ENCODE data around the gene UBD. TPM values are rescaled to one million over a fixed set of nuclear protein-coding genes. Genes with fewer than 3 reads are reported as not detected.

Gene UBD
- total RNA-seq, 2 experiments from 2014 or later: not detected

- POLR2A ChIA-PET: no interaction called here
These were observed 42.3 kb downstream of the UBD start for GRCh38 chr6:29517245-29517644.

GRCh38 chr6:29516108-29516507, 43.4 kb downstream of the UBD start:
- H3K4me1 Mint-ChIP-seq (ENCODE audit: low read depth): peaks cover 9% of the 10 kb centered on the region
- no peak overlapping the region for H3K27ac Mint-ChIP-seq
- peaks cover 8% of the 10 kb centered on the region for H3K27me3 Mint-ChIP-seq (ENCODE audit: low read depth)
- no peaks in the 10 kb centered on the region for H3K9me3 Mint-ChIP-seq (ENCODE audit: insufficient read depth)
- H3K36me3 Mint-ChIP-seq (ENCODE audit: low read depth): no peaks in the 10 kb centered on the region
- ATAC-seq (peak; percentile 83), DNase-seq (peak; percentile 32)
- no peak overlapping the region for H3K4me3 Mint-ChIP-seq
- POLR2A ChIA-PET: no interaction called here
- CTCF ChIA-PET: no interaction called here

More at GRCh38 chr6:29517245-29517644, 42.3 kb downstream of the UBD start:
- ATAC-seq (no peak), DNase-seq (no peak)
- CTCF ChIA-PET: no interaction called here
- no peaks in the 10 kb centered on the region for H3K36me3 Mint-ChIP-seq (ENCODE audit: low read depth)
- no peak overlapping the region for H3K27ac Mint-ChIP-seq
- H3K4me3 Mint-ChIP-seq: no peak overlapping the region
- H3K27me3 Mint-ChIP-seq (ENCODE audit: low read depth): peaks cover 10% of the 10 kb centered on the region
- H3K9me3 Mint-ChIP-seq (ENCODE audit: insufficient read depth): no peaks in the 10 kb centered on the region
- H3K4me1 Mint-ChIP-seq (ENCODE audit: low read depth): peaks cover 9% of the 10 kb centered on the region

GRCh38 chr6:29510746-29511300, 48.7 kb downstream of the UBD start:
- Mint-ChIP-seq H3K4me1 (ENCODE audit: low read depth) (peaks cover 4% of the 10 kb centered on the region), H3K27me3 (ENCODE audit: low read depth) (peaks cover 4% of the 10 kb centered on the region), H3K36me3 (ENCODE audit: low read depth) (no peaks in the 10 kb centered on the region), H3K9me3 (ENCODE audit: insufficient read depth) (no peaks in the 10 kb centered on the region), H3K4me3 (no peak overlapping the region), H3K27ac (no peak overlapping the region)
- ATAC-seq: no peak
- CTCF ChIA-PET: no interaction called here
- no peak for DNase-seq
- POLR2A ChIA-PET: no interaction called here

GRCh38 chr6:29510202-29510601, 49.3 kb downstream of the UBD start:
- no peak overlapping the region for H3K27ac Mint-ChIP-seq
- POLR2A ChIA-PET: no interaction called here
- CTCF ChIA-PET: no interaction called here
- ATAC-seq (no peak), DNase-seq (no peak)
- no peaks in the 10 kb centered on the region for H3K9me3 Mint-ChIP-seq (ENCODE audit: insufficient read depth)
- H3K27me3 Mint-ChIP-seq (ENCODE audit: low read depth): peaks cover 4% of the 10 kb centered on the region
- H3K4me3 Mint-ChIP-seq: no peak overlapping the region
- H3K36me3 Mint-ChIP-seq (ENCODE audit: low read depth): no peaks in the 10 kb centered on the region
- peaks cover 2% of the 10 kb centered on the region for H3K4me1 Mint-ChIP-seq (ENCODE audit: low read depth)

- POLR2A ChIA-PET: no interaction called here
- H3K4me1 Mint-ChIP-seq (ENCODE audit: low read depth): no peaks in the 10 kb centered on the region
- H3K36me3 Mint-ChIP-seq (ENCODE audit: low read depth): no peaks in the 10 kb centered on the region
- H3K27ac Mint-ChIP-seq: no peak overlapping the region
- no peak for DNase-seq
- H3K27me3 Mint-ChIP-seq (ENCODE audit: low read depth): peaks cover 4% of the 10 kb centered on the region
- no peak for ATAC-seq
- no peak overlapping the region for H3K4me3 Mint-ChIP-seq
- CTCF ChIA-PET: no interaction called here
- H3K9me3 Mint-ChIP-seq (ENCODE audit: insufficient read depth): no peaks in the 10 kb centered on the region
These were observed 49.8 kb downstream of the UBD start for GRCh38 chr6:29509711-29510110.

- ChIA-PET CTCF (no interaction called here), POLR2A (no interaction called here)
- ATAC-seq: no peak
- no peak for DNase-seq
- Mint-ChIP-seq H3K27me3 (ENCODE audit: low read depth) (peaks cover 4% of the 10 kb centered on the region), H3K4me1 (ENCODE audit: low read depth) (no peaks in the 10 kb centered on the region), H3K27ac (no peak overlapping the region), H3K36me3 (ENCODE audit: low read depth) (no peaks in the 10 kb centered on the region), H3K4me3 (no peak overlapping the region), H3K9me3 (ENCODE audit: insufficient read depth) (no peaks in the 10 kb centered on the region)
These were observed 50.3 kb downstream of the UBD start for GRCh38 chr6:29509239-29509638.

- H3K9me3 Mint-ChIP-seq (ENCODE audit: insufficient read depth): no peaks in the 10 kb centered on the region
- CTCF ChIA-PET: no interaction called here
- POLR2A ChIA-PET: no interaction called here
These were observed 52.2 kb downstream of the UBD start for GRCh38 chr6:29507319-29507718.

GRCh38 chr6:29506446-29507067, 53.0 kb downstream of the UBD start:
- H3K27ac Mint-ChIP-seq: no peak overlapping the region
- no peaks in the 10 kb centered on the region for H3K4me1 Mint-ChIP-seq (ENCODE audit: low read depth)
- POLR2A ChIA-PET: no interaction called here
- H3K4me3 Mint-ChIP-seq: no peak overlapping the region
- CTCF ChIA-PET: no interaction called here
- H3K36me3 Mint-ChIP-seq (ENCODE audit: low read depth): no peaks in the 10 kb centered on the region
- DNase-seq: peak; percentile 14
- ATAC-seq: no peak
- no peaks in the 10 kb centered on the region for H3K9me3 Mint-ChIP-seq (ENCODE audit: insufficient read depth)
- no peaks in the 10 kb centered on the region for H3K27me3 Mint-ChIP-seq (ENCODE audit: low read depth)

More at GRCh38 chr6:29507319-29507718, 52.2 kb downstream of the UBD start:
- H3K36me3 Mint-ChIP-seq (ENCODE audit: low read depth): no peaks in the 10 kb centered on the region
- H3K27ac Mint-ChIP-seq: no peak overlapping the region
- ATAC-seq: no peak
- H3K4me3 Mint-ChIP-seq: no peak overlapping the region
- H3K4me1 Mint-ChIP-seq (ENCODE audit: low read depth): no peaks in the 10 kb centered on the region
- H3K27me3 Mint-ChIP-seq (ENCODE audit: low read depth): peaks cover 2% of the 10 kb centered on the region
- DNase-seq: no peak

- ChIA-PET POLR2A (no interaction called here), CTCF (no interaction called here)
- DNase-seq (peak; percentile 13), ATAC-seq (no peak)
- Mint-ChIP-seq H3K27me3 (ENCODE audit: low read depth) (no peaks in the 10 kb centered on the region), H3K4me3 (no peak overlapping the region), H3K36me3 (ENCODE audit: low read depth) (no peaks in the 10 kb centered on the region), H3K9me3 (ENCODE audit: insufficient read depth) (no peaks in the 10 kb centered on the region), H3K27ac (no peak overlapping the region), H3K4me1 (ENCODE audit: low read depth) (no peaks in the 10 kb centered on the region)
These were observed 53.7 kb downstream of the UBD start for GRCh38 chr6:29505808-29506207.

Other genes with a start within 250 kb of the UBD start
- not detected for gene OR5V1, start 190.9 kb downstream of the UBD start, total RNA-seq
- gene OR12D3, start 184.4 kb downstream of the UBD start, total RNA-seq: not detected
- gene OR12D2, start 164.1 kb downstream of the UBD start, total RNA-seq: not detected
- not detected for gene OR12D1, start 144.8 kb downstream of the UBD start, total RNA-seq
- not detected for gene OR10C1, start 120.4 kb downstream of the UBD start, total RNA-seq
- gene OR11A1, start 102.7 kb downstream of the UBD start, total RNA-seq: not detected
- not detected for gene OR2H1, start 102.6 kb downstream of the UBD start, total RNA-seq
- not detected for gene MAS1L, start 71.8 kb downstream of the UBD start, total RNA-seq
- gene OR2H2, start 25.4 kb upstream of the UBD start, total RNA-seq: not detected
- 1 to 10 TPM; 3.2 to 3.7 TPM for gene GABBR1, start 73.5 kb upstream of the UBD start, total RNA-seq
- not detected for gene MOG, start 97.4 kb upstream of the UBD start, total RNA-seq
- gene ZFP57, start 121.4 kb upstream of the UBD start, total RNA-seq: not detected
- 100 to 1,000 TPM; 170 to 181 TPM for gene HLA-F, start 163.7 kb upstream of the UBD start, total RNA-seq